HepG2 (cell line): ENCODE results near the gene CNTFR. TPM values are rescaled to one million over a fixed set of nuclear protein-coding genes. Genes with fewer than 3 reads are reported as not detected.

ENCODE experiments used
- ATAC-seq: fragments of 200-7000 bp; cut with Tn5 transposase; 3 replicates; pipeline ENCODE4 v1.9.1; 2020; ENCODE audit warnings: mild to moderate bottlenecking, moderate library complexity
- BruUV-seq: library from RNA; stranded (reverse); fragments of 400-500 nt; replicated peaks from 2 replicates; lab custom pipeline; 2021; lab: Mats Ljungman, UMichigan
- CTCF ChIA-PET: fragments of 300-600 bp; formaldehyde crosslinking; extraction: SDS; loops from one replicate; lab custom pipeline; 2021; ENCODE audit warnings: low total read pairs, inconsistent platforms, low intra/inter-chr PET ratio; lab: Yijun Ruan, JAX
- POLR2A ChIA-PET: fragments of 350-600 bp; sonication (Branson Sonifier 250); formaldehyde crosslinking; loops from one replicate; lab custom pipeline; 2020; ENCODE audit warnings: antibody characterized with exemption, inconsistent platforms; lab: Yijun Ruan, JAX
- DNase-seq: peaks from one replicate; pipeline ENCODE4 v3.0.0-alpha.2; 2015; ENCODE audit warnings: low spot score
- FAIRE-seq: peaks from 3 replicates; lab custom pipeline; 2011; peaks lifted over from hg19 to GRCh38; lab: Jason Lieb, UNC
- H2AFZ ChIP-seq: one replicate; pipeline ENCODE4 v1.6.1; 2011; ENCODE audit warnings: low read length, inconsistent platforms
- H3K27ac ChIP-seq: fragments of 300-600 bp; 3 replicates; pipeline ENCODE4 v1.8.0; 2011; ENCODE audit warnings: mixed run types, mild to moderate bottlenecking, mixed read lengths, low read length, inconsistent platforms; ENCODE audit not compliant: insufficient read depth; ENCODE audit errors: extremely low read length
- H3K27me3 ChIP-seq, 2 experiments: fragments of 200-600 bp in 1 of 2; 2 replicates in 1 of 2; 3 replicates in 1 of 2; pipeline versions ENCODE4 v1.6.0 to v1.8.0; 2011; ENCODE audit warnings: low read length in 2 of 2, mild to moderate bottlenecking in 2 of 2, moderate library complexity in 2 of 2, inconsistent platforms in 1 of 2; ENCODE audit not compliant: insufficient read depth in 2 of 2, control insufficient read depth in 1 of 2
- H3K36me3 ChIP-seq, 2 experiments: fragments of 200-600 bp in 1 of 2; replicated peaks in 1 of 2; 2 replicates in 1 of 2; 3 replicates in 1 of 2; pipeline versions ENCODE4 v1.5.1 to v1.8.0; 2011; ENCODE audit warnings: low read length in 2 of 2, inconsistent platforms in 1 of 2; ENCODE audit not compliant: insufficient read depth in 2 of 2, control insufficient read depth in 1 of 2
- H3K4me1 ChIP-seq: 2 replicates; pipeline ENCODE4 v1.5.1; 2012; ENCODE audit warnings: low read length, inconsistent platforms; ENCODE audit not compliant: insufficient read depth
- H3K4me2 ChIP-seq: 2 replicates; pipeline ENCODE4 v1.6.0; 2011; ENCODE audit warnings: low read depth, low read length, inconsistent platforms
- H3K4me3 ChIP-seq, 3 experiments: fragments of 200-600 bp in 1 of 3; sonication (generic), shearing (Covaris generic) in 1 of 3; replicated peaks in 1 of 3; 2 replicates each; pipeline ENCODE4 v1.5.1; 2011 to 2016; ENCODE audit warnings: low read length in 3 of 3, inconsistent platforms in 2 of 3, low read depth in 2 of 3, mild to moderate bottlenecking in 2 of 3, control low read depth in 1 of 3, mixed read lengths in 1 of 3; ENCODE audit not compliant: insufficient read depth in 1 of 3
- H3K79me2 ChIP-seq: one replicate; pipeline ENCODE4 v1.6.1; 2011; ENCODE audit warnings: low read length, inconsistent platforms; ENCODE audit not compliant: insufficient read depth
- H3K9ac ChIP-seq: 2 replicates; pipeline ENCODE4 v1.6.0; 2011; ENCODE audit warnings: mild to moderate bottlenecking, low read depth, low read length, inconsistent platforms; ENCODE audit not compliant: insufficient read depth
- H3K9me3 ChIP-seq: 2 replicates; pipeline ENCODE4 v1.5.1; 2012; ENCODE audit warnings: mild to moderate bottlenecking, low read length
- H4K20me1 ChIP-seq: 2 replicates; pipeline ENCODE4 v1.6.0; 2011; ENCODE audit warnings: inconsistent platforms, mild to moderate bottlenecking, low read length, moderate library complexity; ENCODE audit not compliant: insufficient read depth
- CHD4 ChIP-seq: fragments of 200-600 bp; sonication (generic); IDR thresholded peaks from 2 replicates; pipeline ENCODE4 v1.7.0; 2017; ENCODE audit warnings: mild to moderate bottlenecking, low read length, borderline replicate concordance
- IKZF4 ChIP-seq: sonication (generic); formaldehyde crosslinking; IDR thresholded peaks from 2 replicates; pipeline ENCODE4 v1.5.1; 2020; ENCODE audit warnings: borderline replicate concordance, mild to moderate bottlenecking, low read depth, missing genetic modification reagents; ENCODE audit errors: not compliant biosample characterization
- MXI1 ChIP-seq: IDR thresholded peaks from 3 replicates; pipeline ENCODE4 v1.6.1; 2012; ENCODE audit warnings: low read depth, low read length, inconsistent platforms, borderline replicate concordance
- NAIF1 ChIP-seq: sonication (generic); formaldehyde crosslinking; IDR thresholded peaks from 2 replicates; pipeline ENCODE4 v1.5.0; 2020; ENCODE audit warnings: mild to moderate bottlenecking, missing genetic modification reagents, borderline replicate concordance
- POLR2AphosphoS2 ChIP-seq: IDR thresholded peaks from 2 replicates; pipeline ENCODE4 v1.6.1; 2011; ENCODE audit warnings: low read depth, low read length, improper control_type of control experiment
- SP140L ChIP-seq: sonication (generic); formaldehyde crosslinking; IDR thresholded peaks from 2 replicates; pipeline ENCODE4 v1.4.0; 2020; ENCODE audit warnings: missing genetic modification reagents, borderline replicate concordance
- TBL1XR1 ChIP-seq: fragments of 150-350 bp; IDR thresholded peaks from 2 replicates; pipeline ENCODE4 v1.6.1; 2014; ENCODE audit warnings: borderline replicate concordance, low read length; ENCODE audit not compliant: partially characterized antibody
- ZMYM3 ChIP-seq: sonication (generic); formaldehyde crosslinking; IDR thresholded peaks from 2 replicates; pipeline ENCODE4 v1.5.1; 2020; ENCODE audit warnings: mild to moderate bottlenecking, missing genetic modification reagents
- ZNF160 ChIP-seq: sonication (generic); formaldehyde crosslinking; IDR thresholded peaks from 2 replicates; pipeline ENCODE4 v1.8.0; 2022; ENCODE audit warnings: mild to moderate bottlenecking, inconsistent platforms, missing genetic modification reagents
- ZNF672 ChIP-seq: sonication (generic); formaldehyde crosslinking; IDR thresholded peaks from 2 replicates; pipeline ENCODE4 v1.8.1; 2022; ENCODE audit warnings: missing genetic modification reagents
- ZNF674 ChIP-seq: sonication (generic); formaldehyde crosslinking; IDR thresholded peaks from 2 replicates; pipeline ENCODE4 v1.5.0; 2020; ENCODE audit warnings: low read depth, mild to moderate bottlenecking, missing genetic modification reagents
- ZNF83 ChIP-seq: sonication (generic); formaldehyde crosslinking; IDR thresholded peaks from 2 replicates; pipeline ENCODE4 v1.4.0; 2020; ENCODE audit warnings: missing genetic modification reagents, mild to moderate bottlenecking, borderline replicate concordance
- WGBS: methylation state at CpG from one replicate; pipeline ENCODE4 v1.1.6; 2017; ENCODE audit warnings: low lambda C conversion rate; 5-methylcytosine and 5-hydroxymethylcytosine counted together
- in situ Hi-C: cut with HindIII; loops from 2 replicates; pipeline ENCODE4 v1.10.0; 2017; ENCODE audit warnings: low pct_unique_long_range_greater_than_20kb; ENCODE audit not compliant: extremely low pct_ligation_motif_present
- intact Hi-C: fragments of 100-400 bp; cut with micrococcal nuclease; formaldehyde crosslinking; loops from one replicate; pipeline ENCODE4 v1.10.0; 2022; ENCODE audit not compliant: unreplicated experiment
- polyA plus RNA-seq, 8 experiments: library from polyadenylated mRNA; depleted of rRNA in 3 of 8; stranded (reverse) in 7 of 8; unstranded in 1 of 8; fragments of >200 nt; fragmentation: Illumina TruSeq in 4 of 8; extraction: Trizol in 4 of 8; gene quantifications; 2 replicates each; pipeline versions ENCODE4 v1.2.1 to v1.2.3, GENCODE V29; 2011 to 2016; ENCODE audit warnings: low read depth in 4 of 8, missing spikeins in 1 of 8, mixed read lengths in 1 of 8; ENCODE audit not compliant: insufficient read depth in 1 of 8
- total RNA-seq, 5 experiments: library from RNA; depleted of rRNA; stranded (reverse); fragments of >200 nt; fragmentation: Illumina TruSeq; extraction: Trizol; gene quantifications; 2 replicates each; pipeline ENCODE4 v1.2.3, GENCODE V29; 2016; ENCODE audit warnings: low read depth in 1 of 5
- TF ChIP-seq, protein P1 (sequence below): sonication (generic); formaldehyde crosslinking; IDR thresholded peaks from 2 replicates; pipeline ENCODE4 v1.9.0; 2021; ENCODE audit warnings: missing genetic modification reagents, borderline replicate concordance
- TF ChIP-seq, protein P2 (sequence below): sonication (generic); formaldehyde crosslinking; IDR thresholded peaks from 2 replicates; pipeline ENCODE4 v1.5.0; 2020; ENCODE audit warnings: mild to moderate bottlenecking, missing genetic modification reagents
- TF ChIP-seq, protein P3 (sequence below): sonication (generic); formaldehyde crosslinking; conservative IDR thresholded peaks from 2 replicates; pipeline ENCODE4 v1.8.0; 2022; ENCODE audit warnings: missing genetic modification reagents

Gene CNTFR
- total and polyA plus RNA-seq, 2 of the 13 experiments (the other 11 are each of a cell fraction or from before 2014, with no cell fraction given), result not detected

DNA sequence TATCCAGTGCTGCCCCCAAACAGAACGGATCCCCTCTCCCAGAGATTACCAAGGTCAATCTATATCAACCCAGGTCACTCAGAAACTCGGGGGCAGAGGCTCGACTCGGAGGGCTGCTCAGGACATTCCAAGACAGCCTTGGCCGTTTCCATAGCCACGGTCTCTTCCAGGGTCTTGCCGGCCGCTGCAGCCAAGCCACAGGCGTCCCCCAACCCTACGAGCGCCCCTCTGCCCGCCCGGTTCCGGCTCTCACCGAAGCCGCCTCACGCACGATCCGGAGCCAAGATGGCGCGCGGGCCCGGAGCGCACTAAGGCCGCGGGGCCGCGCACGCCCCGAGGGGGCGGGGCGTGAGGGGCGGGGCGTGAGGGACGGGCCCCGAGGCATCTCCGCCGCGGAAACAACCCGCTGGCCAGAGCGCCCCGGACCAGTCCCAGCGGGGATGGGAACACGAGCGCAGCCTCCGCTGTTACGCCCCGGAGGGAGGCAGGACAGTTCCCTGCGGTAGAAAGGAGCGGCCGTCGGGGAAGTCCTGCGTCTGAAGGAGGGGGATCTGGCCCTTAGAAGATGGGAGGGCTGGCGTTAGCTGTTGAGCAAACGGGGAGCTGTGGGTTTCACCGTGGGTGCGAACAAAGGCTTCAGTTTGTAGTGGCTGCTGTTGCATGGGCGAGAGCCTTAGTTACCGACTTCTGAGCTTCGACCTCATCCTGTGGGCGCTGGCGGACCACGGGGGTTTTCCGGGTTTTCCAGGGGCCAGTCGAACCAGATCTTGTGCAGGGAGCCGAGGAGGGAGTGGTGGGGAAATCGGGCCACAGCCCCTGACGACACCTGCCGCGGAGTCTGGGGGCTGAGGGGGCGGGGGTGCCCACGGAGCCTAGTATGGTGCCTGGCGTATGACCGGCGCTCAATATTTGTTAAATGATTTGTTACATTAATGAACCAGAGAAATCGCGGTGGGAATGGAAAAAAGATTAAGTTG is 22.6 kb upstream of the CNTFR start, which contains the start of gene RPP25L:
Gene RPP25L, minus strand, starts transcription at position 287 of the 977 bp plus-strand sequence. CDS start 801 bp downstream, outside the sequence.
- BruUV-seq, result TSS peak; percentile 89
- FAIRE-seq (no peak), DNase-seq (peak; percentile 62), ATAC-seq (peak; percentile 93)
- no peak within 1 kb of the TSS for H2AFZ ChIP-seq
- H3K27me3 ChIP-seq, result no peaks in the 10 kb centered on the region
- H3K9ac ChIP-seq, result peak within 1 kb of the TSS; percentile 95
- ChIA-PET CTCF (interaction anchor here (1.1 to 3.5 kb wide), 3 partner anchors 21 to 63 kb away, joined by 3 to 54 read pairs (median 6); no protein-coding TSS in a partner anchor), POLR2A (interaction anchor here (0.7 to 2.2 kb wide), 6 partner anchors 17 to 53 kb away, joined by 3 to 13 read pairs (median 4); partner anchors contain the start of genes ARID3C, GALT and SIGMAR1)
- peak within 1 kb of the TSS; percentile 78 for H3K27ac ChIP-seq
- WGBS, result 4% methylated on average over 21 of the region's 77 CpGs
- H3K79me2 ChIP-seq, result peaks cover 6% of the 10 kb centered on the region
- in situ Hi-C loops (no loop called here), intact Hi-C loops (loop anchor here (1.0 kb wide), 2 partner anchors 8 to 22 kb away; partner anchors contain the start of gene DCTN3)
- H3K4me3 ChIP-seq, result peak within 1 kb of the TSS; percentile 84 to 91 (median 89)
- H3K36me3 ChIP-seq, result peaks cover 0 to 4% of the 10 kb centered on the region in 2 experiments; a peak in 1 of 5 replicates
- peak within 1 kb of the TSS; percentile 77 for H3K4me2 ChIP-seq
- no peaks in the 10 kb centered on the region; the same call in 1 of the 2 replicates for H4K20me1 ChIP-seq
- no peaks in the 10 kb centered on the region for H3K9me3 ChIP-seq
- peaks cover 33% of the 10 kb centered on the region for H3K4me1 ChIP-seq
- TF ChIP-seq NAIF1 (peak; percentile 34; the same call in 1 of the 2 replicates), POLR2AphosphoS2 (no peak), MXI1 (peak; percentile 66; the same call in 1 of the 3 replicates), ZNF672 (CRISPR knock-in tag) (no peak), ZMYM3 (peak; percentile 43), CHD4 (no peak), SP140L (CRISPR knock-in tag) (no peak), IKZF4 (CRISPR knock-in tag) (no peak), ZNF674 (CRISPR knock-in tag) (no peak), ZNF160 (CRISPR knock-in tag) (no peak), TBL1XR1 (peak; percentile 7), ZNF83 (CRISPR knock-in tag) (no peak)
- TF ChIP-seq, protein P1, sequence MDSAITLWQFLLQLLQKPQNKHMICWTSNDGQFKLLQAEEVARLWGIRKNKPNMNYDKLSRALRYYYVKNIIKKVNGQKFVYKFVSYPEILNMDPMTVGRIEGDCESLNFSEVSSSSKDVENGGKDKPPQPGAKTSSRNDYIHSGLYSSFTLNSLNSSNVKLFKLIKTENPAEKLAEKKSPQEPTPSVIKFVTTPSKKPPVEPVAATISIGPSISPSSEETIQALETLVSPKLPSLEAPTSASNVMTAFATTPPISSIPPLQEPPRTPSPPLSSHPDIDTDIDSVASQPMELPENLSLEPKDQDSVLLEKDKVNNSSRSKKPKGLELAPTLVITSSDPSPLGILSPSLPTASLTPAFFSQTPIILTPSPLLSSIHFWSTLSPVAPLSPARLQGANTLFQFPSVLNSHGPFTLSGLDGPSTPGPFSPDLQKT (CRISPR knock-in tag), result no peak
- TF ChIP-seq, protein P2, sequence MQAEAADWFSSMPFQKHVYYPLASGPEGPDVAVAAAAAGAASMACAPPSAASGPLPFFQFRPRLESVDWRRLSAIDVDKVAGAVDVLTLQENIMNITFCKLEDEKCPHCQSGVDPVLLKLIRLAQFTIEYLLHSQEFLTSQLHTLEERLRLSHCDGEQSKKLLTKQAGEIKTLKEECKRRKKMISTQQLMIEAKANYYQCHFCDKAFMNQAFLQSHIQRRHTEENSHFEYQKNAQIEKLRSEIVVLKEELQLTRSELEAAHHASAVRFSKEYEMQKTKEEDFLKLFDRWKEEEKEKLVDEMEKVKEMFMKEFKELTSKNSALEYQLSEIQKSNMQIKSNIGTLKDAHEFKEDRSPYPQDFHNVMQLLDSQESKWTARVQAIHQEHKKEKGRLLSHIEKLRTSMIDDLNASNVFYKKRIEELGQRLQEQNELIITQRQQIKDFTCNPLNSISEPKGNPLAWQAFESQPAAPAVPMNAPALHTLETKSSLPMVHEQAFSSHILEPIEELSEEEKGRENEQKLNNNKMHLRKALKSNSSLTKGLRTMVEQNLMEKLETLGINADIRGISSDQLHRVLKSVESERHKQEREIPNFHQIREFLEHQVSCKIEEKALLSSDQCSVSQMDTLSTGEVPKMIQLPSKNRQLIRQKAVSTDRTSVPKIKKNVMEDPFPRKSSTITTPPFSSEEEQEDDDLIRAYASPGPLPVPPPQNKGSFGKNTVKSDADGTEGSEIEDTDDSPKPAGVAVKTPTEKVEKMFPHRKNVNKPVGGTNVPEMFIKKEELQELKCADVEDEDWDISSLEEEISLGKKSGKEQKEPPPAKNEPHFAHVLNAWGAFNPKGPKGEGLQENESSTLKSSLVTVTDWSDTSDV (CRISPR knock-in tag), result peak; percentile 50; the same call in 1 of the 2 replicates
- TF ChIP-seq, protein P3, sequence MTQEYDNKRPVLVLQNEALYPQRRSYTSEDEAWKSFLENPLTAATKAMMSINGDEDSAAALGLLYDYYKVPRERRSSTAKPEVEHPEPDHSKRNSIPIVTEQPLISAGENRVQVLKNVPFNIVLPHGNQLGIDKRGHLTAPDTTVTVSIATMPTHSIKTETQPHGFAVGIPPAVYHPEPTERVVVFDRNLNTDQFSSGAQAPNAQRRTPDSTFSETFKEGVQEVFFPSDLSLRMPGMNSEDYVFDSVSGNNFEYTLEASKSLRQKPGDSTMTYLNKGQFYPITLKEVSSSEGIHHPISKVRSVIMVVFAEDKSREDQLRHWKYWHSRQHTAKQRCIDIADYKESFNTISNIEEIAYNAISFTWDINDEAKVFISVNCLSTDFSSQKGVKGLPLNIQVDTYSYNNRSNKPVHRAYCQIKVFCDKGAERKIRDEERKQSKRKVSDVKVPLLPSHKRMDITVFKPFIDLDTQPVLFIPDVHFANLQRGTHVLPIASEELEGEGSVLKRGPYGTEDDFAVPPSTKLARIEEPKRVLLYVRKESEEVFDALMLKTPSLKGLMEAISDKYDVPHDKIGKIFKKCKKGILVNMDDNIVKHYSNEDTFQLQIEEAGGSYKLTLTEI, result no peak
